Measurements from ENCODE around the gene WFS1. TPM values are rescaled to one million over a fixed set of nuclear protein-coding genes. Genes with fewer than 3 reads are reported as not detected.

WFS1 gene
- polyA plus RNA-seq, 1 donor: 22.9 TPM

DNA sequence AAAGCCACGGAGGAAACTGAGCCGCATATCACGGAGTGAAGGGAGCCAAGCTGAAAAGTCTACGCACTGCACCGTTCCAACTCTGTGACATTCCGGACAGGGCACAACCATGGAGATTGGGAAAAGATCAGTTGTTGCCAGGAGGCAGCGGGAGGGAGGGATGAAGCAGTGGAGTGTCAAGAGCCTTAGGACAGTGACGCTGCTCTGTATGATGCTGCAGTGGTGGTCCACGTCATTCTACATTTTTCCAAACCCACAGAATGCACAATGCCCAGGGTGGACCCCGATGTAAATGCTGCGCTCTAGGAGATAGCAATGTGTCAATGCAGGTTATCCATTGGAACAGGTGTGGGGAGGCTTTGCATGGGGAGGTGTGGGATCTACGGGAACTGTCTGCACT lies 7.5 kb upstream of the WFS1 start:
- no peak for DNase-seq

DNA sequence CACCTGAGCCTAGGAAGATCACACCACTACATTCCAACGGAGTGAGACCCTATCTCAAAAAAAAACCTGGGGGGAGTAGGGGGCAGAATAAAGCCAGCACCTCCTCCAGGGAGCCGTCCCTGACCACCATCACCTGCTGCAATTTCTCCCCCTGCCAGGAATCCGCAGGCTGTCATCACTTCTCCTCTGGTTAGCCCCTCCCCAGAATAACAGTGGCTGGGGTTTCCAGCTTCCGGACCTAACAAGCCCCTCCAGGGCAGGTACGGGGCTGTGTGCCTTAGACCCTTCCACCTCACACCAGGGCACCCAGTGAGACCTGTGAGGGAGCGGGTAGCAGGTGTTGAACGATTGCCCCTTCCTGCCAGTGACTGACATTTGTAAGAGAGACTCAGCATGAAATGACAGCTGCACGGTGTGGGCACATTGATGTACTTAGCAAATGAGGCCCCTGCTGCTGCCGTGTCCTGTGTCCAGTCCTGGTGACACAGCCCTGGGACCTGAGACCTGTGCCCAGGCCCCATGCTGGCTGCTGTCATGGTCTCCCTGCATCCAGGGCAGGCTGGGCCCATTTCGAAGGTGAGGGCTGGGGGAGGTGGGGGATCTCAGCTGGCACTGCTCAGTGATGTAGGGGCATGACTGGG lies 6.7 kb upstream of the WFS1 start:
- no peak for DNase-seq

DNA sequence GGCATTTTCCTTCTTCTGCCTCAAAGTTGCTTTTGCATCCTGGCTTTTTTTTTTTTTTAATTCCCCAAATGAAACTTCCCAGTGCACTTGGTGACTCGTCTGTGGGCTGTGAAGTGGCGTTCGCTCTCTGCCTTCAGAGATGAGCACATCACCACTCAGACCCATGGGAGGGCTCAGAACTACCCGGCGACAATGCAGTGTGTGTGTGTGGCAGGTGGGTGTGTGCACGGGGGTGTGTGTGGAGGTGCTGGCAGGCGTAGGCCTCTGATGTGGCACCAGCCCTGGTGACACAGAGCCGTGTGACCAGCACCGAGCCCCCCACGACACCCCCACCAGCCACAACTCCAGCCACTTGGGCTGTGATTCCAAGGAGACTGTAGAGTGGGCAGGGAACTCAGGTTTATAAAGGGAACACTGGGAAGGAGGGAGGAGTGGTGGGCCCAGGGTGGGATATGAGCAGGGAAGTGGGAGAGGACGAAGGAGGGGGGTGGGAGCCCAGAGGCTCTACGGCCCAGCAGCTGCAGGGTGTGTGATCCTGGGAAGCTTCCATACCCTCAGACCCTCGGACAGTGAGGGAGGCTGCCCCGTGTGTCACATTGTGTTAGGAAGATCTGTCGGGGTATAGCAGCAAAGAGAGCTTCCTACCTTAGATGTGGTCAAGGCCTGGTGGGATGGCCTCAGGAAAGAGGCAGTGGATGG lies 6.0 kb upstream of the WFS1 start:
- no peak for DNase-seq

DNA sequence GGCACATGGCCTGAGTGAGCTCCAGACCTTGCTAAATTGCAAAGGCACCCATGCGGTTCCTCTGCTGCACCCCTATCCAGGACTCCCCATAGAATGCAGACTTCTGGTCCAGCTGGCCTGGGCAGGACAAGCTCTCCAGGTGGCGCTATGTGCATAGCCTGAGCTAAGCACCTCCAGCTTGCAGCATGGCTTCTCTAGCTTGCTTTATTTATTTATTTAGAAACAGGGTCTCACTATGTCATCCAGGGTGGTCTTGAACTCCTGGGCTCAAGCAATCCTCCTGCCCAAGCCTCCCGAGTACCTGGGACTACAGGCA lies 5.5 kb upstream of the WFS1 start:
- no peak for DNase-seq

- no peak for DNase-seq
Measured at GRCh38 chr4:6265546-6265945, 4.1 kb upstream of the WFS1 start.

GRCh38 chr4:6267573-6267972 lies 2.1 kb upstream of the WFS1 start:
- no peak for DNase-seq

- no peak for DNase-seq
Measured at GRCh38 chr4:6268650-6269615, 717 bp upstream of the WFS1 start.

GRCh38 chr4:6270636-6271121 lies 1.0 kb downstream of the WFS1 start:
- no peak for DNase-seq

GRCh38 chr4:6271206-6271605 lies 1.6 kb downstream of the WFS1 start:
- no peak for DNase-seq

DNA sequence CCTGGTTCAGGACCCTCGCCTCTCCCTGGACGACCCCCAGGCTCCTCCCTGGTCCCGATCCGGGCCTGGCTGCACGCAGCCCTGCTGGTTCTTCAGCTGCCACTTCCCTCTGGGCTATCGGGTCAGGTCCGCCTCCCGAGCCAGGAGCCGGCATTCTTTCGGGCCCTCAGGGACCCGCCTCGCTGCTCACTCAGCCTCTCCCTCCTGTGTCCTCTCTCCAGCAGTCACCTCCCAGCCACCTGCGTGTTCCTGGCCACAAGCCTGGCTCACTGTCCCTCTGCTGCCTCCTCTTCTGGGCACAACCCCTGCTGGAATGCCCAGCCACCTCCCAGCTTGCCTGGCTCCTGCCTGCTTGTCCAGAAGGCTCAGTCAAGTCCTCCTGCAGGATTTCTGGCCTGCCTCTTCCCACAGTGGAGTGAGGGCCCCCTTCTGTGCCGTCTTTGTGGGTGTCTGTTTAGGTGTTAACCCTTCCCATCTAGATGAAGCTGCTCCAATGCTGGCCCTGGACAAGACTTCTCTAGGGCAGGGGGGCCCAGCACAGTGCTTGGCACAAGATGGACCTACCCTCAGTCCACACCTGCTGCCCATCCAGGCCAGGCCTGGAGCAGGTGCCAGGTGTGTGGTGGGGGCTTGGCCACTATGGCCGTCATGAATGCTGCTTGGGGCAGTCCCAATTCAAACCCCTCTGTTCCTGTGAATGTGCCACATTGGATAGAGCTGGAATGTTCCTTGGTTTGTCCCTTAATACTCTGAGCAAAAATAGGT lies 2.2 kb downstream of the WFS1 start:
- no peak for DNase-seq

GRCh38 chr4:6272863-6273660 lies 3.4 kb downstream of the WFS1 start:
- no peak for DNase-seq

DNA sequence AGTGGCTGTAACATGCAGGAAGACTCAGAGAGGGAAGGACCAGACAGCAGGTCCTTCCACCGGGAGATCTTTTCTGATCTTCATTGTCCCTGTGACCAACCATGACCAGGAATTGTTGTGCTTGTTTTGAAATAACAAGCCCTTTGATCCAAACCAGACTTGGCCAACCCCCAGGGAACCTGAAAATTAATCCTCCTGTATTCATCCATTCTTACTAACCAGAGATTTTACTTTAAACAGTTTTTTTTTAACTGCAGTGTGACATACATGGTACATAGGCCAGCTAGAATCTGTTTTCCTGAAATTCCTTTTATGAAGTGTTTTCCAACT lies 4.0 kb downstream of the WFS1 start:
- no peak for DNase-seq

GRCh38 chr4:6275351-6275750 lies 5.7 kb downstream of the WFS1 start:
- DNase-seq: no peak

DNA sequence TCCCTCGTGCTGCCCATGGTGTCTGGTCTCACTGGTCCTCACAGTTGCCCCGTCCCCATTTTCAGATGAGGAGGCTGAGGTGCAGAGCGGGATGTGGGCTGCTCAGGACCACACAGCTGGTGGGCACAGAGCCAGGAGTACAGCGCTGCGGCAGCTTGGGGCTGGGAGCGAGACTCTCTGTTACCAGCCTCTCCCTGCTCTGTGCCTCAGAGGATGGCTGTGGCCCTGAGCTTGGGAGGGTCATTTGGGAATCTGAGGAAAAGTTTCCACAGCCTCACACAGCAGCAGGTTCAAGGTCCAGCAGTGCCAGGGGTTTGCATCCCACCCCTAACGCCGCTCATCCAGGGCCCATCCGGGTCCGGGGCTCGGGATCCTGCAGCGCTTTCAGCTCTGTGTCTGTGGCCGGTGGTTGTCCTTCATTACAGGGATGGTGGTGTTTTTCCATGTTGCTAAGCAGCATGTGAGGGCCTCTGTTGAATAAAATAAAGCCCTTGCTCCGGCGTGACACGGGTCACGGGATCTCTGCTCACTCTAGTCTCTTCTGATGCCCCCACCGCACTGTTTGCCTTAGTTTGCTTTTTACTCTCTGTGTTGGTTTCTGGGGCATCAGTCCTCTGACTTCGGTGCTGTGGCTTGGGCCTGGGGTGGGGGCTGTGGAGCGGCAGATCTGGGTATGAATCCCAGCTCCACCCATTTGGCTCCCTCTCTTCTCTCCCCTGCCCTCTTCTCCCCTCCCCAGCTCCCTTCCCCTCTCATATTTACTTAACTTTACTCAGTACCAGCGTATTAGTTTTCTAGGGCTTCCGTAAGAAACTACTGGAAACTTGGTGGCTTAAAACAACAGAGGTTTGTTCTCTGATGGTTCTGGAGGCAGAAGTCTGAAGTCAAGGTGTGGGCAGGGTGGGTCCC lies 6.5 kb downstream of the WFS1 start:
- DNase-seq: no peak

GRCh38 chr4:6277139-6277802 lies 7.6 kb downstream of the WFS1 start:
- no peak for DNase-seq

- no peak for DNase-seq
Measured at GRCh38 chr4:6277935-6278800, 8.5 kb downstream of the WFS1 start.

- DNase-seq: no peak
Measured at GRCh38 chr4:6278801-6279197, 9.1 kb downstream of the WFS1 start.

GRCh38 chr4:6279582-6280289 lies 10.1 kb downstream of the WFS1 start:
- DNase-seq: no peak
